Mesothelial cell of epicardium (in vitro differentiated cells): Measurements from ENCODE around the gene CHRNA9. TPM values are rescaled to one million over a fixed set of nuclear protein-coding genes. Genes with fewer than 3 reads are reported as not detected.
A peak's percentile ranks its signal among the peaks of the same experiment; 100 is the strongest.

Experiments used
- DNase-seq, 2 experiments: peaks; one replicate each; pipeline ENCODE4 v3.0.0; 2021; ENCODE audit warnings: low spot score in 2 of 2; ENCODE audit not compliant: unreplicated experiment in 2 of 2
- H3K27ac Mint-ChIP-seq: 2 replicates; pipeline ENCODE4 v1.8.0; 2021; ENCODE audit warnings: mixed read lengths
- H3K27me3 Mint-ChIP-seq: 2 replicates; pipeline ENCODE4 v1.8.0; 2021; ENCODE audit warnings: low read depth, mixed read lengths
- H3K36me3 Mint-ChIP-seq: 2 replicates; pipeline ENCODE4 v1.8.0; 2021; ENCODE audit warnings: mixed read lengths
- H3K4me1 Mint-ChIP-seq: 2 replicates; pipeline ENCODE4 v1.8.0; 2021; ENCODE audit warnings: mixed read lengths
- H3K4me3 Mint-ChIP-seq: 2 replicates; pipeline ENCODE4 v1.8.0; 2021; ENCODE audit warnings: mild to moderate bottlenecking, moderate library complexity, mixed read lengths
- H3K9me3 Mint-ChIP-seq: 2 replicates; pipeline ENCODE4 v1.8.0; 2021; ENCODE audit warnings: mixed read lengths
- total RNA-seq: library from RNA; stranded (reverse); gene quantifications from 3 replicates; pipeline ENCODE4 v1.2.1, GENCODE V29; 2021
- TF ChIP-seq, protein P1 (sequence below): fragments of 200-600 bp; sonication (generic); IDR thresholded peaks from one replicate; pipeline ENCODE4 v1.5.0; 2021; ENCODE audit warnings: antibody characterized with exemption; ENCODE audit not compliant: unreplicated experiment

Gene CHRNA9
- total RNA-seq, 1 donor from 2014 or later: not detected

- peaks cover 2% of the 10 kb centered on the region for H3K36me3 Mint-ChIP-seq
- no peaks in the 10 kb centered on the region for H3K27me3 Mint-ChIP-seq
- no peak overlapping the region for H3K27ac Mint-ChIP-seq
- no peaks in the 10 kb centered on the region for H3K9me3 Mint-ChIP-seq
- TF ChIP-seq, protein P1, sequence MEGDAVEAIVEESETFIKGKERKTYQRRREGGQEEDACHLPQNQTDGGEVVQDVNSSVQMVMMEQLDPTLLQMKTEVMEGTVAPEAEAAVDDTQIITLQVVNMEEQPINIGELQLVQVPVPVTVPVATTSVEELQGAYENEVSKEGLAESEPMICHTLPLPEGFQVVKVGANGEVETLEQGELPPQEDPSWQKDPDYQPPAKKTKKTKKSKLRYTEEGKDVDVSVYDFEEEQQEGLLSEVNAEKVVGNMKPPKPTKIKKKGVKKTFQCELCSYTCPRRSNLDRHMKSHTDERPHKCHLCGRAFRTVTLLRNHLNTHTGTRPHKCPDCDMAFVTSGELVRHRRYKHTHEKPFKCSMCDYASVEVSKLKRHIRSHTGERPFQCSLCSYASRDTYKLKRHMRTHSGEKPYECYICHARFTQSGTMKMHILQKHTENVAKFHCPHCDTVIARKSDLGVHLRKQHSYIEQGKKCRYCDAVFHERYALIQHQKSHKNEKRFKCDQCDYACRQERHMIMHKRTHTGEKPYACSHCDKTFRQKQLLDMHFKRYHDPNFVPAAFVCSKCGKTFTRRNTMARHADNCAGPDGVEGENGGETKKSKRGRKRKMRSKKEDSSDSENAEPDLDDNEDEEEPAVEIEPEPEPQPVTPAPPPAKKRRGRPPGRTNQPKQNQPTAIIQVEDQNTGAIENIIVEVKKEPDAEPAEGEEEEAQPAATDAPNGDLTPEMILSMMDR: no peak
- no peak overlapping the region for H3K4me3 Mint-ChIP-seq
- no peak for DNase-seq
- H3K4me1 Mint-ChIP-seq: peaks cover 26% of the 10 kb centered on the region
Measured at GRCh38 chr4:40401096-40401495, 66.0 kb downstream of the CHRNA9 start.

DNA sequence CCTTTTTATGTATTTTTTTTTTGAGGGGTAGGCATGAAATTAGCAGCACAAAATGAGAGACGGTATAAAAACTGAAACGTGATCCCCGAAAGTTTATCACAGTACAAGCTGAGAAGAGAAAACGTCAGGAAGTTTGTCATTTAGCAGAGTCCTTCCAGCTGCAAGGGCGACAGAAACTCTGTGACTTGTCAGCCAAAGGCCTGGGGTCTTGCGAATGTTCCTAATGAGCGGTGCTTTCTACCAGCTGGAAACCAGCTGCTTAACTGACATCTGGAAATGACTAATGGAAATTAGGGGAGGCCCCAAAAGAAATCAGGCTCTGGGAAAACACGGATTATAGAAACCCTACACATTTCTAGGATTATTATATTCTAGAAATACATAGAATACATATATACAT, 66.5 kb downstream of the CHRNA9 start:
- no peak for DNase-seq
- Mint-ChIP-seq H3K4me3 (no peak overlapping the region), H3K9me3 (no peaks in the 10 kb centered on the region), H3K27me3 (no peaks in the 10 kb centered on the region), H3K4me1 (peaks cover 22% of the 10 kb centered on the region), H3K36me3 (peaks cover 2% of the 10 kb centered on the region), H3K27ac (no peak overlapping the region)
- TF ChIP-seq, protein P1: no peak

DNA sequence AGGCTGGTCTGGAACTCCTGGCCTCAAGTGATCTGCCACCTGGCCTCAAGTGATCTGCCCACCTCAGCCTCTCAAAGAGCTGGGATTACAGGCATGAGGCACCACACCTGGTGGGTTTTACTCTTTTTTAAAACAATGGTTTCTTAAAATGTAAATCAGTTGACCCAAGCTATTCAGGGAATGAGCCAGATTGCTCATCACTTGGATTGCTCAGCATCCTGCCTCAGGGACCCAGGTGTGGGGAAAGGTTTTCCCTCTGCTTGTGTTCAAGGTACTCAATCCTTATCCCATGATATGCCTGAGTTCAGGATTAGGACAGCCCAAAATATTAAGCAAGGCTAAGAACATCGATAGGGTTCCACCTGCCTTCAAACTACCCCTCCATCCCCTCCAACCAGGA, 67.4 kb downstream of the CHRNA9 start:
- Mint-ChIP-seq H3K4me1 (peaks cover 22% of the 10 kb centered on the region), H3K36me3 (peaks cover 5% of the 10 kb centered on the region), H3K9me3 (peaks cover 6% of the 10 kb centered on the region), H3K27ac (peak overlapping the region; percentile 22), H3K4me3 (no peak overlapping the region), H3K27me3 (no peaks in the 10 kb centered on the region)
- TF ChIP-seq, protein P1: no peak
- no peak for DNase-seq

DNA sequence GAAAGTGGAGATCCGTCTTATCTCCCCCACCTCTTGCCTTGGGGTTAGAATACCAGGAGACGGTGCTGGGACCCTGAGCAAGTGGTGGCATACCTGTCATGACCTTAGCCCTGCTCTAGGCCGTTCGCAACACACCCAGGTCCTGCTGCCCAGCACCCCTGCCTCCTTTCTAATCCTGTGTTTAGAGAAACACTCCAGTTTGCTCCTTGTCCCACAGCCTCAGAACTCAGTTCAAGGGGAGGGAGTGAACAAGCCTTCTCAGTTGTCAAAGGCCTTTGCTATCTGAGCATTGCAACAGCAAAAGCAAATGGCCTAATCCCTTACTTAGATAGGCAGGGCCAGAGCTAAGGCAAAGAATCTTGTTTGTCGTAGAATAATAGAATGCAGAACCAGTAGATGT, 67.9 kb downstream of the CHRNA9 start:
- no peak for DNase-seq
- Mint-ChIP-seq H3K27me3 (no peaks in the 10 kb centered on the region), H3K9me3 (peaks cover 10% of the 10 kb centered on the region), H3K4me1 (peaks cover 22% of the 10 kb centered on the region), H3K27ac (peak overlapping the region; percentile 28), H3K36me3 (peaks cover 8% of the 10 kb centered on the region), H3K4me3 (no peak overlapping the region)
- TF ChIP-seq, protein P1: no peak

Other genes with a start within 250 kb of the CHRNA9 start
- gene RHOH, start 138.3 kb upstream of the CHRNA9 start, total RNA-seq: 0.25 to 0.40 TPM (median 0.29 TPM) in 3 replicates